Measurements from ENCODE around the gene C20orf173. TPM values are rescaled to one million over a fixed set of nuclear protein-coding genes. Genes with fewer than 3 reads are reported as not detected.

Gene C20orf173
- total and polyA plus RNA-seq, 4 donors: not detected

DNA sequence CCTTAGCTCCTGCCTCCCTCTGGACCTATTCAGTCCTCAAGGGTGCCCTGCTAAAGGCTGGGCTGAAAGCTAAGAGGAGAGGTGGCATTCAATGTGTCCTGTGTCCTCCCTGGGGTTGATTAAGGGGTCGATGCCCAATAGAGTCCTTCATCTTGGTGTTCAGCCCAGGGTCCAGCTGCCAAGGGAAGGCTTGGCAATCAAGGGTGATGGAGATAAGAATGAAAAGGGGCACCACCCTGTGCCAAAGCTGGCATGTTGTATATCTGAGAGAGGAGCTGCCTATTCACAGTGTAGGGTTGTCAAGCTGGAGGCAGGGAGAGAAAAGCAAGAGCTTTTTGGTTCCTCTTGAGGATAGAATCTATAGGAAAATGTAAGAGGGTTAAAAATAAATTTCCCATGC, 12.3 kb downstream of the C20orf173 start:
- Histone ChIP-seq H3K4me3 (ENCODE audit: low read length in 2 of 2) (no peak overlapping the region), H3K9me3 (ENCODE audit: control insufficient read depth, low read length) (no peaks in the 10 kb centered on the region), H3K36me3 (ENCODE audit: control insufficient read depth in 1 of 2, insufficient read depth in 2 of 2, low read length in 1 of 2) (no peaks in the 10 kb centered on the region), H3K27ac (ENCODE audit: low read depth in 1 of 2, low read length in 2 of 2) (no peak overlapping the region), H3K4me1 (ENCODE audit: control insufficient read depth in 1 of 2, insufficient read depth in 2 of 2, low read length in 2 of 2) (no peaks in the 10 kb centered on the region), H3K27me3 (ENCODE audit: control insufficient read depth in 1 of 2, insufficient read depth in 2 of 2, low read length in 1 of 2) (no peaks in the 10 kb centered on the region)
- DNase-seq (no peak), ATAC-seq (ENCODE audit: low FRiP score) (no peak)
- WGBS, 2 donors: 15 to 19% methylated on average over 1 of the region's 1 CpG
- intact Hi-C loops (cut with DNase I): no loop called here

DNA sequence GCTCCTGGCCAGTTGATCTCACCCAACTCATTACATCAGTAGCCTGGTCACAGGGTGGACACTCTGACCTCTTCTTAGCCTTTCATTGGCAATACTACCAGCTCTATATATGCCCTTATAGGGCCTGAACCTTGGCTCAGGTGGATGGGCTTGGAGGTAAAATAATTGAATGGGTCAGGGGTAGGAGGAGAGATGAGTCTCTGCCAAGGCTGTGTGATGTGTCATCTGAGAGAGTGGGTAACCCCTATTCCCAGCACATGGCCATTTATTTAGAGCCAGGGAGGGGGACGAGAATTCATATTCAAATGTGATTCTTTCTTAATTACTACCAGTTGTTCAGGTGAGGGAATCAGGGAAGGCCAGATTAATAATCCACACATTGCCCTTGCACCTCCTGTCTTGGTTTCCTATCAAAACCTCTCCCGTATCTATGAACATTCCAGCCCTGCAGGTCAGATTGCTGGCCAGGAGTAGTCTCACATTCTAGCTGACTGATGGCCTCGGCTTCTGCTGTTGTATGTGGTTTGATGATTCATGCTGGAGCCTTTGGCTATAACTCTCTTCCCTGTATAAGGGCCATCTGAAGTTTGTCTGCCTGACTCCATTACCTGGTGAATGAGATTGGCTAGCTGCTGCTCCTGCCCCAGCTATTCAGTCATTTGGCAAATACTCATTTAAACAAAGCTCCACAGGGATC, 13.4 kb downstream of the C20orf173 start:
- Histone ChIP-seq H3K4me1 (ENCODE audit: control insufficient read depth in 1 of 2, insufficient read depth in 2 of 2, low read length in 2 of 2) (no peaks in the 10 kb centered on the region), H3K36me3 (ENCODE audit: control insufficient read depth in 1 of 2, insufficient read depth in 2 of 2, low read length in 1 of 2) (peaks cover 0 to 5% of the 10 kb centered on the region in 2 donors), H3K9me3 (ENCODE audit: control insufficient read depth, low read length) (no peaks in the 10 kb centered on the region), H3K27ac (ENCODE audit: low read depth in 1 of 2, low read length in 2 of 2) (no peak overlapping the region), H3K4me3 (ENCODE audit: low read length in 2 of 2) (no peak overlapping the region), H3K27me3 (ENCODE audit: control insufficient read depth in 1 of 2, insufficient read depth in 2 of 2, low read length in 1 of 2) (no peaks in the 10 kb centered on the region)
- intact Hi-C loops (cut with DNase I): no loop called here
- WGBS, 2 donors: 69 to 71% methylated on average over 3 of the region's 3 CpGs
- no peak for DNase-seq
- no peak for ATAC-seq (ENCODE audit: low FRiP score)

DNA sequence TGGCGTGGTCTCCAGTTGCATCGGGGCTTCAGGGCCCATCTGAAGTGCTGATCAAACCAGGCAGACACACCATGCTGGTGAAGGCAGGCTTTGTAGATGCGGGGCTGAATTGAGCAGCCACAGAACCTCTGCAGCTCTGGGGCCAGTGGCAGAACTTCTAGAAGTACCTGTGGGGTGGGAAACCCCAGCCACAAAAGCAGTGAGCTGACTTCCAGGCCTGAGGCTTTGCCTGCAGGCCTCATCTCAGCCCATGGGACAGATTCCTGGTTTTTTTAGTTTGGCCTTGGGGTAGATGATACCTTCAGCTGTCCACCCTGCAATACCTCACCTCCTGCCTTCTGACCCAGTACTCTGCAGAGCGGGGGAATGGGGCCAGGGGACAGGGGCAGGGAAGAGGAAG, 14.1 kb downstream of the C20orf173 start:
- Histone ChIP-seq H3K27me3 (ENCODE audit: control insufficient read depth in 1 of 2, insufficient read depth in 2 of 2, low read length in 1 of 2) (no peaks in the 10 kb centered on the region), H3K4me1 (ENCODE audit: control insufficient read depth in 1 of 2, insufficient read depth in 2 of 2, low read length in 2 of 2) (no peaks in the 10 kb centered on the region), H3K9me3 (ENCODE audit: control insufficient read depth, low read length) (no peaks in the 10 kb centered on the region), H3K36me3 (ENCODE audit: control insufficient read depth in 1 of 2, insufficient read depth in 2 of 2, low read length in 1 of 2) (peaks cover 0 to 6% of the 10 kb centered on the region in 2 donors), H3K27ac (ENCODE audit: low read depth in 1 of 2, low read length in 2 of 2) (no peak overlapping the region), H3K4me3 (ENCODE audit: low read length in 2 of 2) (no peak overlapping the region)
- intact Hi-C loops (cut with DNase I): no loop called here
- no peak for ATAC-seq (ENCODE audit: low FRiP score)
- 94 to 95% methylated on average over 4 of the region's 4 CpGs for WGBS, 2 donors
- DNase-seq: no peak

DNA sequence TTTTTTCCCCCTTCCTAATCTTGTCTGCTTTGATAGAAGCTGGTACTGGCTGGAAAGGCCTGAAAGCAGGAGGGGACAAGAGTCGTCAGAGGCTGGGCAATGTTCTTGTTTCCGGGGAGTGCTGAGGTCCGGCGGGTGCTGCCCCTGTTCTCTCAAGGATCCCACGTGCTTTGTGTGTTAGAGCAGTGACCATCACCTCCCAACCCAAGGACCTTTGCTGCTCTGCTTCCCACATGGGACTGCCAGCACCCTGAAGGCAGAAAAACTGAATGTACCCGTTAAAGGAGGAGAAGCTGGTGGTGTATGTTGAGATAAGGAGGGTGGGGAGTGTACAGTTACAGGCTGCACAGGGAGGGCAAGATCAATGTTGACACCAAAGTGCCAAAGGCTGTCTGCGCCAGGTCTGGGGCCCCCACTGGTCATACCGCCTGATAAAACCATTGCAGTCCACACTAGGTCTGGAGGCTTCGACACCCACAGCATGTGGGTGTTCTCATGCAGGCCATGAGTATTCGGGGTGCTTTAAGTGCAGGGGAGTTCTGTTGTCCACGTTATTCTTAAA, 15.0 kb downstream of the C20orf173 start:
- no peak for DNase-seq
- Histone ChIP-seq H3K4me3 (ENCODE audit: low read length in 2 of 2) (no peak overlapping the region), H3K36me3 (ENCODE audit: control insufficient read depth in 1 of 2, insufficient read depth in 2 of 2, low read length in 1 of 2) (peaks cover 0 to 8% of the 10 kb centered on the region in 2 donors), H3K4me1 (ENCODE audit: control insufficient read depth in 1 of 2, insufficient read depth in 2 of 2, low read length in 2 of 2) (no peaks in the 10 kb centered on the region), H3K27me3 (ENCODE audit: control insufficient read depth in 1 of 2, insufficient read depth in 2 of 2, low read length in 1 of 2) (no peaks in the 10 kb centered on the region), H3K27ac (ENCODE audit: low read depth in 1 of 2, low read length in 2 of 2) (no peak overlapping the region), H3K9me3 (ENCODE audit: control insufficient read depth, low read length) (no peaks in the 10 kb centered on the region)
- ATAC-seq (ENCODE audit: low FRiP score): no peak
- intact Hi-C loops (cut with DNase I): no loop called here
- 79 to 85% methylated on average over 11 of the region's 11 CpGs for WGBS, 2 donors

DNA sequence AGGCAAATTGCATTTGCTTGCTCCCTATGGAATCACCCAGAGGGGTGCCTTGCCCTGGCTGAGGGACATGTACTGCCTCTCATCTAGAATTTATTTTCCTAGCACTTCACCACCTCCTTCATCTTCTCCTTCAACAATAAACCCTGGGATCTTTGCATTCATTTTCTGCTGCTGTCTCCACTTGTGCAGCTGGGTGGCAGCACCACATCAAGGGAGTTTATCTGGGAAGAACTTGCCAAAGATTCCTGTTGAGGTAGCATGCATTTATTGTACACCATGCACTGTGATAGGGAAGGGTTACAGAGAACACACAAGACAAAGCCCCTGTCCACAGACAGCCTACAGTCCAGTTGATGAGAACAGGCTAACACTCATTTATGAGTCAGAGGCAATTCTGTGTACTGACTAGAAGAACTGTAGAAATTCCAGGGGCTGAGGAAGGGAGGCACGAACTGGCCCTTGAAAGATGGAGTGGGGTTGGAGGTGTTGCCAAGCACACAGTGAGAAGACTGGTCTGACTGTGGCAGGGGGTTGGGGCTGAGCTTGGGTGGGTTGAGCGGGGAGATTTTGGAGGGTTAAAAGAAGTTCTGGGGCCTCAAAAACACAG, 17.5 kb downstream of the C20orf173 start:
- ATAC-seq (ENCODE audit: low FRiP score): no peak
- 86 to 94% methylated on average over 2 of the region's 2 CpGs for WGBS, 2 donors
- Histone ChIP-seq H3K27me3 (ENCODE audit: control insufficient read depth in 1 of 2, insufficient read depth in 2 of 2, low read length in 1 of 2) (no peaks in the 10 kb centered on the region), H3K27ac (ENCODE audit: low read depth in 1 of 2, low read length in 2 of 2) (no peak overlapping the region), H3K4me1 (ENCODE audit: control insufficient read depth in 1 of 2, insufficient read depth in 2 of 2, low read length in 2 of 2) (no peaks in the 10 kb centered on the region), H3K9me3 (ENCODE audit: control insufficient read depth, low read length) (no peaks in the 10 kb centered on the region), H3K4me3 (ENCODE audit: low read length in 2 of 2) (no peak overlapping the region), H3K36me3 (ENCODE audit: control insufficient read depth in 1 of 2, insufficient read depth in 2 of 2, low read length in 1 of 2) (peaks cover 0 to 16% of the 10 kb centered on the region in 2 donors)
- intact Hi-C loops (cut with DNase I): no loop called here
- peak in 1 of 2 donors; percentile 10 for DNase-seq

DNA sequence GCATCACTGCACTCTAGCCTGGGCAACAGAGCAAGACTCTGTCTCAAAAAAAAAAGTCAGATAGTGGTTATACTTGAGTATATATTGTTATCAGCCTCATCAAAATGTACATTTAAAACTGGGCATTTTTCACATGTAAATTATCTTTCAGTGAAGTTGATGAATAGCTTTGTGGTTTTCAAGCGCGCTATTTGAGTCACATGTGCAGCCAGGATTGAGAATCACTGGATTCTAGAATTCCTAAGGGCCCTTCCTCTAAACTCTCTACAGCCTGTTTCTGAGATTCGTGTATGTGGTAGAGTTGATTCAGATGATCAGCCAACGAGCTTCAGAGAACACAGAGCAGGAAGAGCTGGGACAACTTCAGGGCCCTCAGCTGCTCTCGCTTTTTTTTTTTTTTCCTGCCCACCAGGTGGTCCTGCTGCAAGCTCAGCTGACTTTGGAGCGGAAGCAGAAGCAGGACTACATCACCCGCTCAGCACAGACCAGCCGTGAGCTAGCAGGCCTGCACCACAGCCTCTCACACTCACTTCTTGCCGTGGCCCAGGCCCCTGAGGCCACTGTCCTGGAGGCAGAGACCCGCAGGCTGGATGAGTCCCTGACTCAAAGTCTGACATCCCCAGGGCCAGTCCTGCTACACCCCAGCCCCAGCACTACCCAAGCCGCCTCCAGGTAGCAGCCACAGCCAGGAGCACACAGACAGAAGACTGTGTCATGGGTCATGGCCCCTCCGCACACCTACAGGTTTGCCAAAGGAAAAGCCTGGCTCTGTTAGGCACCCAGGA, 18.3 kb downstream of the C20orf173 start:
- Histone ChIP-seq H3K27ac (ENCODE audit: low read depth in 1 of 2, low read length in 2 of 2) (no peak overlapping the region), H3K27me3 (ENCODE audit: control insufficient read depth in 1 of 2, insufficient read depth in 2 of 2, low read length in 1 of 2) (no peaks in the 10 kb centered on the region), H3K36me3 (ENCODE audit: control insufficient read depth in 1 of 2, insufficient read depth in 2 of 2, low read length in 1 of 2) (peaks cover 0 to 16% of the 10 kb centered on the region in 2 donors), H3K4me3 (ENCODE audit: low read length in 2 of 2) (no peak overlapping the region), H3K4me1 (ENCODE audit: control insufficient read depth in 1 of 2, insufficient read depth in 2 of 2, low read length in 2 of 2) (no peaks in the 10 kb centered on the region), H3K9me3 (ENCODE audit: control insufficient read depth, low read length) (no peaks in the 10 kb centered on the region)
- 80 to 84% methylated on average over 11 to 12 of the region's 12 CpGs for WGBS, 2 donors
- intact Hi-C loops (cut with DNase I): no loop called here
- ATAC-seq (ENCODE audit: low FRiP score) (no peak), DNase-seq (peak in 1 of 2 donors; percentile 21)

DNA sequence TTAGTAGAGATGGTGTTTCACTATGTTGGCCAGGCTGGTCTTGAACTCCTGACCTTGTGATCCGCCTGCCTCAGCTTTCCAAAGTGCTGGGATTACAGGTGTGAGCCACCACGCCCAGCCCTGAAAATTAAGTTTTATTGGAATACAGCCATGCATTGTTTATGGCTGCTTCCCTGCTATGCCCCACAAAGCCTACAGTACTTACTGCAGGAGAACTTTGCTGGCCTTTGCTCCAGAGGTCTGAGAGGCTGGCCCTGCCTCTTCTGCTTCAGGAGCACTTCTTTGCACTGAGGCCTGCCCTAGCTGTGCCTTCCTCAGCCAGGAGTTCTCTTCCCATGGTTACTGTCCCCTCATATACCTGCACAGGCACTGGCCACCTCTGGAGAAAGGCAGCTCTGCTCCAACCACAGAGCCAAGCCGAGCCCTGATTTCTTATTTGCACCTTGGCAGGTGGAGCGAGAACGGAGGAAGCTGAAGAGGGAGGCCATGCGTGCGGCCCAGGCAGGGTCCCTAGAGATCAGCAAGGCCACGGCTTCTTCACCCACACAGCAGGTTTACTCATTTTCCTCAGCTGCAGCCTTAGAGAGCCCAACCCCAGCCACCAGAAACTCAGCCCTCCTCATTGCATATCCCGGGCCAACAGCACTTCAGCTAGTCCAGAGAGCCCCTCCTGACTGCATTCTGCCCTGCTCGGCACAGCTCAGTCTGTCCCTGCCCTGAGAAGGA, 20.8 kb downstream of the C20orf173 start:
- Histone ChIP-seq H3K27me3 (ENCODE audit: control insufficient read depth in 1 of 2, insufficient read depth in 2 of 2, low read length in 1 of 2) (no peaks in the 10 kb centered on the region), H3K36me3 (ENCODE audit: control insufficient read depth in 1 of 2, insufficient read depth in 2 of 2, low read length in 1 of 2) (peaks cover 0 to 16% of the 10 kb centered on the region in 2 donors), H3K4me3 (ENCODE audit: low read length in 2 of 2) (no peak overlapping the region), H3K4me1 (ENCODE audit: control insufficient read depth in 1 of 2, insufficient read depth in 2 of 2, low read length in 2 of 2) (no peaks in the 10 kb centered on the region), H3K27ac (ENCODE audit: low read depth in 1 of 2, low read length in 2 of 2) (no peak overlapping the region), H3K9me3 (ENCODE audit: control insufficient read depth, low read length) (no peaks in the 10 kb centered on the region)
- DNase-seq (peak in 1 of 2 donors; percentile 21), ATAC-seq (ENCODE audit: low FRiP score) (no peak)
- intact Hi-C loops (cut with DNase I): no loop called here
- WGBS, 2 donors: 91 to 94% methylated on average over 10 of the region's 10 CpGs

DNA sequence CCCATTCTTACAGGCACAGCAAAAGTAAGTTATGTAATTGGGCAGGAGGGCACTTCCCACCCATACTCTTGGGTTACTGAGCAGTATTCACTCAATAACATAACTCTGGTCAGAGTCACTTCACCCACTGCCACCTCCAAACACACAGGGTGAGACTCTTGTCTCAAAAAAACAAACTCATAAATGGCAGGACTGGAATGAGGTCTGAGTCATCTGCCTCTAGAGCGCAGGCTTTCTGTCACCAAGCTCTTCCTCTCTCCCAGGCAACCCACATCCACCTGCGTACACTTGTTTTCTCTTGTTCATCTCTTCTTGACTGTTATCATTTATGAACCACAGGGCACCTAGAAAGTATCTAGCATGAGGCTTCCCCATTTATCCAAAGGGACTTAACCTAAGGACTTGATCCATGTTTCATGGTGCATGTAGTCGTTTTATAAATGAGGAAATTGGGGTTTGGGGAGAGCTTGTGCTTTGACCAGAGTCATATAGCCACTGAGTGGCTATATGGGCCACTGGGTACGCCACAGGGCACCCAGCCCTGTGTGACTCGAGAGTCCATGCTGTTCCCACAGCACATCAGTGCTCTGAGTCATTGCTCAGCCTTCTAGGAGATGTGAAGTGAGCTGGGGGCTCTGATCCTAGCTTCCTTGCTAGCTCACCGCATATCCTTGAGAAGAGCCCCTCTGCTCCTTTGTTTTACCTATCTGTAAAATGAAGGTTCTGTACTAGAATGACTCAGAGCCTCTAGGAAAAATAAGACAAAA, 22.4 kb downstream of the C20orf173 start:
- Histone ChIP-seq H3K36me3 (ENCODE audit: control insufficient read depth in 1 of 2, insufficient read depth in 2 of 2, low read length in 1 of 2) (peaks cover 0 to 24% of the 10 kb centered on the region in 2 donors), H3K9me3 (ENCODE audit: control insufficient read depth, low read length) (no peaks in the 10 kb centered on the region), H3K4me1 (ENCODE audit: control insufficient read depth in 1 of 2, insufficient read depth in 2 of 2, low read length in 2 of 2) (no peaks in the 10 kb centered on the region), H3K27ac (ENCODE audit: low read depth in 1 of 2, low read length in 2 of 2) (no peak overlapping the region), H3K27me3 (ENCODE audit: control insufficient read depth in 1 of 2, insufficient read depth in 2 of 2, low read length in 1 of 2) (no peaks in the 10 kb centered on the region), H3K4me3 (ENCODE audit: low read length in 2 of 2) (no peak overlapping the region)
- intact Hi-C loops (cut with DNase I): no loop called here
- 86 to 90% methylated on average over 6 of the region's 6 CpGs for WGBS, 2 donors
- ATAC-seq (ENCODE audit: low FRiP score) (no peak), DNase-seq (no peak)

Data from aorta (tissue), 5 donors.